Pericardium fibroblast (primary cell): ENCODE measurements around the gene ATP5ME. TPM values are rescaled to one million over a fixed set of nuclear protein-coding genes. Genes with fewer than 3 reads are reported as not detected.

Source experiments
- total RNA-seq: library from RNA; depleted of rRNA; stranded (reverse); fragments of >200 nt; gene quantifications from 2 replicates; pipeline ENCODE4 v1.2.3, GENCODE V29; 2015

Gene ATP5ME, protein sequence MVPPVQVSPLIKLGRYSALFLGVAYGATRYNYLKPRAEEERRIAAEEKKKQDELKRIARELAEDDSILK
- total RNA-seq: 92.9 and 185 TPM in 2 replicates

DNA sequence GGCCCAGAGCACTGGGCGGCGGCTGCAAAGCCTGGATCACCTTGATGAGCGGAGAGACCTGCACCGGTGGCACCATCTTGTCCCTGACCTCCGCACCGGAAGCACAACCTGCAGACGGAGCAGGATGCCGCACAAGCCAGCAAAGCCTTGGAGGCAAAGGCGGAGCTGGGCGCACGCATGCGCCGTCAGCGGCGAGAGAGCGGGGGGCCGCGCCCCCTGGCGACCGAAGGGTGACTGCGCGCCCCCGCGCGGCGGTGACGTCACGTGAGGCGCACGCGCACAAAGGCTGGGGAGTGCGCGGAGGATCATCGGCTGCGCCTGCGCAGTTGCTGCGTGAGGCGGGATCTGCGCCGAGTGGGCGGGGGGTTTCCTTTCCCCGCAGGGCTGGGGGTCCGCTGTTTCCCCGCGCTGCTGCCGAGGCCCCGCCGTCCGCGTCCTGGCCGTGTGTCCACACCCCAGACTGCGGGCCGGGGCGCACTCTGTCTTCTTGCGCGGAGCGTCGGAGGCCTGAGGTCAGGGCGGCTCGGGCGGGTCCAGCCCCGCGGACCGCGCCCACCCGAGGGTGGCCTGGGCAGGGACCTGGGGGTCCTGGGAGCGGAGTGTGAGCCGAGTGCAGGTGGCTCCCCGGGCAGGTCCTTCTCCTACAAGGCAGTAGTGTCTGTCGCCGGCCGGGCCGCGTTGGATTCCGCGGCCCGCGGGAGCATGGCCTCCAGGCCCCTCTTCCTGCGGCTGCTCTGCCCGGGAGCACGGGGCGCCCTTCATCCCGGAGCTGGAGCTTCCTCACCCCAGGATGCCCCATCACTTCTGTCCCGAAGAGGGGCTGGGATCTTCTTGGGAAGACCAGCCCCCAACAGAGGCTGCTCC is at the start of gene ATP5ME, which contains the start of gene MYL5:
Gene ATP5ME (minus strand): TSS at position 105 of the 864 bp plus-strand sequence. CDS start 29 bp downstream, at position 76.
Gene MYL5 (plus strand): TSS at position 371 of the 864 bp plus-strand sequence. CDS start 3,485 bp downstream, outside the sequence.

DNA sequence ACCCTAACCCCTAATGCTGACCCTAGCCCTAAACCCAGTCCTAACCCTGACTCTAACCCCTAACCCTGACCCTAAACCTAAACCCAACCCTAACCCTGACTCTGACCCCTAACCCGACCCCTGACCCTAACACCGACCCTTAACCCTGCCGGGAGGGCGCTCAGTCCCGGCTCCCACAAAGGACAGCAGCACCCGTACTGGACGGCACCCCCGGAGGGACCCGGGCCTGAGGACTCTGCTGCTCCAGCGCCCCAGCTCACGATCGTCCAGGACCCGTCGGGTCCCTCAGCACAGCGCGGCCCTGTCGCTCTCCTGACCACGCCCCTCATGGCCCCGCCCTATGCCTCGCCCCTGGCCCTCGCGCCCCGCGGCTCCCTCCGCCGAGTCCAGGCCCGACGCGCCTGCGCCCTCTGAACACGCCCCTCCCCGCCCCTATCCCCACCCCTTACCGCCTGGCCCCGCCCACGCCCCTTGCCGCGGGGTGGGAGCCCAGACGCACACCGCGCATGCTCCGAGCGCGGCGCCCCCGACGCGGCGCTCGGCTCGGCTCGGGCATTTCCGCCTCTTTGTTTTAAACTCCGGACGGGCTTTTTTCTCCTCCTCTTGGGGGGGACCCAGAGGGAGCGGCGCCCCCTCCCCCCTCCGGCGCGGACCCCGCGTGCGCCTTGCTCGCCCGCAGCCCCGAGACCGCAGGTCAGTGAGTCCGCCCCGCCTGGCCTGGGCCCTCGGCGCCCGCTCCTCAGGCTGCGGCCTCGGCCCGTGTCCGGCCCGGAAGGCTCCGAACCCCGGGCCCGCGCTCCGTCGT is 31.4 kb upstream of the ATP5ME start, which contains the start of gene PCGF3:
Gene PCGF3 (plus strand): TSS at position 555 of the 805 bp plus-strand sequence. CDS start 27,849 bp downstream, outside the sequence.

DNA sequence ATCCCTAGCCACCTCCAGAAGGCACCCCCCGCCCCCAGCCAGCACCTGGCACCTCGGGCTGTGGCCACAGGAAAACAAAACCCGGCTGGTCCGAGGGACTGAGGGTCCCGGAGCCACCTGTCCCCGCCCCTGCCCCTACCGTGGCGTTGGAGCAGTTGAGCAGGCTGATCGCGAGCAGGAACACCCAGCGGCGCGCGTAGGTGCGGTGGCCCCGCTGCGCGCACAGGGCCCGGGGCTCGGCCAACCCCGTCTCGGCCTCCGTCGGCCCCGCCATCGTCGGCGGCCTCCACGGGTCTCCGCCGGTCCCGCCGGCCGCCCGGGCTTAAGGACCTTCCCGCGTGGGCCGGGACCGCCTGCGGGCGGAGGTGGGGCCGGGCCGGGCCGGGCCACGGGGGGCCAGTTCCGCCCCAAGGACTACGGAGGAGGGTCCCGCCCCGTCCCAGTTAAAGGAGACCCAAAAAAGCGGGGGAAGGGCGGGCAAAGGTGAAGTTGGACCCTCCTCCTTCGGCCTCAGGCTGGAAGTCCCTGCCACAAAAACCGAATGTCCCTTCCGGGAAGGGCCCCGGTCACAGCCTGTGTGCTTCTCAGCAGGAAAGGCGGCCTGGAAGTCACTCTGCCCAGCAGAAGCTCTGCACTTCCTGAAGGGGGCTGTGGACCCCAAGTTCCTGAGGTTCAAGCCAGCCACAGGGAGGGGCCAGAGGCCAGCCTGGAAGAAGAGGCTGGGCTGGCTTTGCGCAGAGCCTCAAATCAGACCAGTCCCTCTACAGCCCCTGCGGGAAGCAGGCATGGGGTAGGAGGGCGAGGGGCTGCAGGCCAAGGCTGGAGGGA is 15.0 kb upstream of the ATP5ME start, which contains the start of gene SLC49A3:
Gene SLC49A3 (minus strand): TSS at position 298 of the 828 bp plus-strand sequence. CDS start 24 bp downstream, at position 274.

DNA sequence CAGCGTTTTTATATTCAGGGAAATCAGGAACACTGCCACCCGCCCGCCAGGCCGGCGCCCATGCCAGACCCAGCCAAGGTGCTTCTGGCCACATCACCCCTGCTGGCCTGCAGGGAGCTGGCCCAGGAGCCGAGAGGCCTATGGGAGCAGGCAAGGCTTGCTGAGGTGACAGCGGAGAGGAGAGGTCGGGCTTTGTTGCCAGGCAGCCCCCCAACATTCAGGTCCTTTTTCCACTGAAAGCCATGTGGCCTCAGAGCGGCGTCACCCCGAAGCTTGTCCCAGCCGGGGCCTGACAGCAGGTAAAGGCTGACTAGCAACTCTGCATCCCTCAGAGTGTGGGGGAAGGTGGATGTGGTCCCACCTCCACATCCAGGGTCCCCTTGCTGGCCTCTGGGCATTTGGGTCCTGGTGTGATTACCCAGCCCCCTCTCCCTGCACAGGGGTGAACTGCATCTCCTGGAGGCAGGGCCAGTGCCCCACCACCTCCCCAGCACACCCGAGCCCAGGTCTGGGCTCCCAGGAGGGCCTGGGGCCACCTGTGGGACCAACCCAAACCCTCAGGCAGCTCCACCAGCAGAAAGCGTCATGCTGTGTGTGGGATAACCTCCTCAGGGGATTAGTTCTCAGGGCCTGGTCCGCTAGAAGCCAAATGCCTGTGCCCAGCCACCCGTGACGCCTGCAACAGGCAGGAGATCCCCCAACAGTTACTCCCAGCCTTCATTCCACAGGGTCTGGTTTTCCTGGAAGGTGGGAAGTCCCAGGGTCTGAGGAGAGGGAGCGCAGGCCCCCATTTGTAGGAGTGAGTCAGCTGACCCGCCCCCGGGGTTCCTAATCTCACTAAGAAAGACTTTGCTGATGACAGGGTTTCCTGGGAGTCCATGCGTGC is 49.1 kb downstream of the ATP5ME start, which contains the start of gene PDE6B:
Gene PDE6B (plus strand): TSS at position 869 of the 886 bp plus-strand sequence. CDS start 54 bp downstream, outside the sequence.

Other genes starting within 250 kb of the ATP5ME start
- 10.8 and 22.6 TPM in 2 replicates for gene ZNF721, start 175.1 kb downstream of the ATP5ME start, total RNA-seq
- gene PIGG, start 175.1 kb downstream of the ATP5ME start, total RNA-seq: 25.7 and 38.3 TPM in 2 replicates
- gene TMEM271, start 98.0 kb downstream of the ATP5ME start, total RNA-seq: not detected in 2 replicates
- gene PDE6B, start 48.7 kb downstream of the ATP5ME start, total RNA-seq: 1.4 and 7.6 TPM in 2 replicates
- gene MYL5, start 266 bp upstream of the ATP5ME start, total RNA-seq: 12.4 and 38.0 TPM in 2 replicates
- gene SLC49A3, start 14.9 kb upstream of the ATP5ME start, total RNA-seq: 5.7 and 7.6 TPM in 2 replicates
- 37.9 and 38.0 TPM in 2 replicates for gene PCGF3, start 31.6 kb upstream of the ATP5ME start, total RNA-seq
- 0.34 and 0.47 TPM in 2 replicates for gene CPLX1, start 151.9 kb upstream of the ATP5ME start, total RNA-seq